ENCODE data around the gene RHOD. TPM values are rescaled to one million over a fixed set of nuclear protein-coding genes. Genes with fewer than 3 reads are reported as not detected.

Gene RHOD, protein sequence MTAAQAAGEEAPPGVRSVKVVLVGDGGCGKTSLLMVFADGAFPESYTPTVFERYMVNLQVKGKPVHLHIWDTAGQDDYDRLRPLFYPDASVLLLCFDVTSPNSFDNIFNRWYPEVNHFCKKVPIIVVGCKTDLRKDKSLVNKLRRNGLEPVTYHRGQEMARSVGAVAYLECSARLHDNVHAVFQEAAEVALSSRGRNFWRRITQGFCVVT
- 3.8 and 14.1 TPM in 2 replicates for total RNA-seq

DNA sequence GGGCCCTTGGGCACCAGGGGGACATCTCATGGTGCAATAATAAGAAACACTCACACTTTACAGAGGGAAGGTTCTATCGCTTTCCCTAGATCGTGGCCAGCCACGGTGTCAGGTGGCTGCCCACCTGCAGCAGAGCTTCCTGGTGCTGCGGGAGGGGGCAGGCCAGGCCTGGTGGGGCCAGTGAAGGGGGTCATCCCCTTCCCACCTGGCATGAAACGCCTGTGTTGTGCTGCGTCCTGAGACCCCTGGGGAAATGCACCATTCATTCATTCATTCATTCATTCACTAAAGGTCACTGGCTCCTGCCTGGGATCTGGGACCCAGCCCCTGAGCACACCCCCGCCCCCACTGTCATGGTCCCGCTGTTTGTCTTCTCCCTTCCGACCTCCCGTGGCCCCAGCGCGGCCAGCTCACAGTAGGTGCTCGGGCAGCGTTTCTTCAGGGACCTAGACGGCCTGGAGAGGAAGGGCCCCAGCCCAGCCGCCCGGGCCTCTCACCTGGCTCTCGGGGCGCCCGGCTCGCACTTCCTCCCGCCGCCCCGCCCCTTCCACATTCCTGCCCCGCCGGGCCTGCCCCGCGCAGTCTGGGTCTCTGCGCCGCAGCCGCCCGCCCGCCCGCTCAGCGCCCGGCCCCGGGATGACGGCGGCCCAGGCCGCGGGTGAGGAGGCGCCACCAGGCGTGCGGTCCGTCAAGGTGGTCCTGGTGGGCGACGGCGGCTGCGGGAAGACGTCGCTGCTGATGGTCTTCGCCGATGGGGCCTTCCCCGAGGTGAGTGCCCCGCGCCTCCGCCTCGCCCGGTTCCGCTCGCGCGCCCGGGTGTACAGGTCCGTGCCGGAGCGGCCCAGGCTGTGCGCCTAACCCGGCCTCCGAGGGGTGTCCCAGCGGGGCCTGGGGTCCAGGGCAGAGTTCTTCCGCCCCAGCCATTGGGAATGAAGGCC lies at the start of gene RHOD:
Gene RHOD, plus strand, starts transcription at position 581 of the 938 bp plus-strand sequence. Its CDS starts 56 bp downstream, at position 637.

DNA sequence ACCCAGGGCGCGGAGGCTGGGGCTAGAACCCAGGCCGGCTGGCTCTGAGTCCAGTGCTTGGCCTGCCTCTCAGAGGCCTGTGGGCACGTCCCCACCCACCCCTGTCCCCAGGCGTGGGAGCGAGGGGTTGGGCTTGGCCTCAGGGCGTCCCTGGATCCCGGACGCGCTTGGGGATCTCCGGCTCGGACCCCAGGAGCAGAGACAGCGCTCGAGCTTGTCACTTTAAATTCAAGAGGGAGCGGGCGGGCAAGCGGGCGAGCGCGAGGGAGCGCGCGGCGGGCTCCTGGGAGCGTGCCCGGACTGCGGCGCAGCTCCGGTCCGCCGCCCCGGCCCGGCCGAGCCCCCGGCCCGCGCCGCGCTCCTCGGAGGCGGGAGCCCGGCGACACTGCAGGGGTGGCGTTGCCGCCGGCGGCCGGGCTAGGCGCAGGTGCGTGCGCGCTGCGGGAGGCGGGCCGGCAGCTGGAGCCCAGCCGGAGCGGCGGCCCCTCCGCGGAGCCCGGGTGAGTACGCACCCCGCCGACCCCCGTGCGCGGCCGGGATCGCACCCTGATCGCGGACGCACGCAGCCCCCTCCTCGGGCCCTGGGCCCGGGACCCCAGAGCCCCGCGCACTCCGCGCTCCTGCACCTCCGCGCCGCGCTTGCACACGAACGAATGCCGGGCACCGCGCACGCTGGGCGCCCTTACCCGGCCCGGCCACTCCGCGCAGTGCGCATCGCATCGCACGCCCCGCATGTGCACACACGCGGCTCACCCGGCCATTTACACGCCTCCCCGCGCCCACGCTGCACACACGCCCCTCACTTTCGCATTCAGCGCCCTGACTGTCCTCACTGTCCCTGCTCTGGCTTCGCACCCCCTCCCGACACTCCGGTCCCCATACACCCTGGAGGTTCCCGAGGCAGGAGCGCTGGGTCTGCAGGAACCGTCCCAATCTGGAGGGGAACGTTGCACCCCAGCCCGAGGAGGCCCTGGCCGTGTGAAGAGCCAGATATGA lies 33.4 kb upstream of the RHOD start, which contains the start of gene SYT12:
Gene SYT12, plus strand, starts transcription at position 174 of the 996 bp plus-strand sequence. CDS start 7,011 bp downstream, outside the sequence.

DNA sequence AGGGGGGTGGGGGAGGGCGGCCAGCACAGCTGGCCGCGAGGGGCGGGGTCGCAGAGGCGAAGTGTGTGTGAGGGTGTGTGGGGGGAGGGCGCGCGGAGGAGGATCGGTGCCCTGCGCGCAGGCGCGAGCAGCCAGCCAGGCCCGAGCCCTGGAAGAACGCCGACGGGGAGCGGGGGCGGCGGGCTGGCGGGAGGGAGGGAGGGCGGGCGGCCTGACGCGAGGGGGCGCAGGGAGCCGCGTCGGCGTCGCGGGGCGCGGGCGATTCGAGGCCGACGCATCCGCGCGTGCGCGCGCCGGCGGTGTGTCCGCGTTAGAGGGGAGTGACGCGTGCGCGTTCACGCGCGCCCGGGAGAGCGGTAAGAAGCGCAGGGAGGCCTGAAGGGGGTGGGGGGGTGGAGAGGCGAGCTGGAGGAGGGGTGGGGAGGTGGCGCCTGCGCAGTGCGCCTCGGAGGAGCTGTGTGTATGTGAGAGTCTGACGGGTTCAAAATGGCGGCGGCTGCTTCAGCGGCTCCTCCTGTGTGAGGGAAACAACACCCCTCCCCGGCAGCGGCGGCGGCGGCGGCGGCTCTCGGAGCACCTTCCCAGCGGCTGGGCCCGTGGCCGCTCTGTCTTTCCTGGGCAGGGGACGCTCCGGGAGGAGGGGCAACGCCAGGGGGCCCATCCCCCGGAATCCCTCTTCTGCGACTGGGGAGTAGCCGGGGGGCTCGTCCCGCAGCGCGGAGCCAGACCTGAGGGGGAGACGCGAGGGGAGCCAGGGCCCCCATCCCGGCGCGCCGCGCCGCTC lies 62.3 kb downstream of the RHOD start, which contains the start of gene KDM2A:
Gene KDM2A, plus strand, starts transcription at position 463 of the 784 bp plus-strand sequence. CDS start 2,054 bp downstream, outside the sequence.

Other genes with a start within 250 kb of the RHOD start
- gene RCE1, start 213.4 kb upstream of the RHOD start, total RNA-seq, result 13.1 and 15.2 TPM in 2 replicates
- gene LRFN4, start 199.8 kb upstream of the RHOD start, total RNA-seq, result 14.7 and 18.8 TPM in 2 replicates
- gene PC, start 98.5 kb upstream of the RHOD start, total RNA-seq, result 8.8 and 9.6 TPM in 2 replicates
- gene C11orf86, start 81.5 kb upstream of the RHOD start, total RNA-seq, result not detected in 2 replicates
- gene SYT12, start 33.7 kb upstream of the RHOD start, total RNA-seq, result 0.56 TPM in 1 of 2 replicates, not detected in the other
- gene KDM2A, start 62.4 kb downstream of the RHOD start, total RNA-seq, result 34.2 and 52.8 TPM in 2 replicates
- 34.3 and 40.1 TPM in 2 replicates for gene GRK2, start 209.6 kb downstream of the RHOD start, total RNA-seq
- 29.1 and 54.3 TPM in 2 replicates for gene ANKRD13D, start 232.5 kb downstream of the RHOD start, total RNA-seq
- gene SSH3, start 246.7 kb downstream of the RHOD start, total RNA-seq, result 5.7 and 8.5 TPM in 2 replicates